Stimulated activated CD8-positive, alpha-beta memory T cell treated with anti-CD3 and anti-CD28 coated beads, Interleukin-7, amount 100 ng/mL, for 24 hours (primary cell): ENCODE data around the gene RASGRF1.

Experiments
- DNase-seq: peaks from one replicate; pipeline ENCODE4 v3.0.0-alpha.2; 2020; ENCODE audit warnings: low read depth

Gene RASGRF1

GRCh38 chr15:78983146-78983918 lies 107.2 kb downstream of the RASGRF1 start:
- DNase-seq = no peak

- no peak for DNase-seq
These were observed 107.8 kb downstream of the RASGRF1 start for GRCh38 chr15:78982736-78983135.

DNA sequence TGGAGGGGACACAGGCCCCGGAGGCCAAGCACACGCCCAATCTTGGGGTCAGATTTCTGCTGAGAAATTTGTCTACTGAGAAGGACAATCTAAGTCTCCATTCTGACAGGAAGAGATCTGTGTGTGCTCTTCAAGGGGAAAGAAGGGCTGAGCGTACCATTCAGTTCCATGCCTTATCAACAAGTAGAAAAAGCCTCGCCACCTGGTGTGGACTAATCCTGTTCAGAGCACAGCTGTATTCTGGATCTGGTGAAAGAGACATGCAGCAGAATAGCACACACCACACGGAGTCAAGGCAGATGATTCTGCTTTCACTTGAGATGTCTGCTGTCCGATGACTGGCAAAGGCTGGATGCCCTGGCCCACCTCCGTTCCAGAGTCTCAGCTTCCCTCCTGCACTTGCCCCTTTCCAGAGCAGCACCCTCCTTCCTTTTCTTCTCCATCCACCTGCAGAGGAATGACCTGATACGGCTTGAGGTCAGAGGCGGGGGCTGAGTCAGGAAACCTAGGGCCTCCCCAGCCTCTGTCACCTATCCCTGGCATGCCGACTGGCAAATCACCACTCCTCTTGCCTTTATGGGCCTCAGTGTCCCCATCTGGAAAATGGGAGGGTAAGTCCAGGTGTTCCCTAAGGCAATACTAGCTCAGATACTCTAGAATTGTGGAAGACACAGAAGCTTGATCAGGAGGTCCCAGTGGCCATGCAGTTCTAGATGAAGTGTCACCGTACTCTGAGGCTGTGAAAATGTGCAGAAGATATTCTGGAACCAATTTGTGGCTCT lies 108.9 kb downstream of the RASGRF1 start:
- no peak for DNase-seq

DNA sequence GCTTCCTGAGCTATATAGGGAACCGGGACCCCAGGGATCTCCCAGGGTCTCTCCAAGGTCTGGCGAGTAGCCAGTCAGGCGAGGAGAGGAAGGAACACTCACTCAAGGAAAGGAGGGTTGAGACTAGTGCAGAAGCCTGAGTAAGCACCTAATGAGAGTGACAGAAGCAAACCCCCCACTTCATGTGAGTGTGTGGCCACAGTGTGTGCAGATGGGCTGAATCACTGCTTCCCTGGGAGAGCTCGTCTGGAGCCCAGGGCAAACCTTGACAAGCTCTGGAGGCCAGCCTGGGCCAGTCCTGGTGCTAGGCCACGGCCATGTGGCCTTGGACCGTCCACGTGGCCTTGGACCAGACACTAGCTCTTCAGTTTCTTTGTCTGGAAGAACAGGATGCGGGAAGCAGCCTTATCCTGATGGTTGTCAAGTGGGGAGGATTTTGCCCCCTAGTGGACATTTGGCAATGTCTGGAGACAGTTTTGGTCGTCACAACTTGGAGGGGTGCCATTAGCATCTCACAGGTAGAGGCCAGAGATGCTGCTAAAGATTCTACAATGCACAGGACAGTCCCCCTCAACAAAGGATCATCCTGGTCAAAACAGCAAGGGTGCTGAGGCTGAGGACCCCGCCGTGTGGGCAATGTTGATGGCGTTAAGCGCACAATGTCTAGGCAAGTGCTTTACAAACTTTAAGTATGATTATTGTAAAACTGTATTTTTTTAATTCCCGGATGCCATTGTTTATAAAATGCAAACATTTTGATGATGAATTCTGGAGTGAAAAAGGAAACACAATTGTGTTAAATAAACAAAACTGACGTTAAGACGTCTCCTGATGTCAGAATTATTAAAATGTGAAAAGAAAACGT lies 110.9 kb downstream of the RASGRF1 start:
- no peak for DNase-seq

DNA sequence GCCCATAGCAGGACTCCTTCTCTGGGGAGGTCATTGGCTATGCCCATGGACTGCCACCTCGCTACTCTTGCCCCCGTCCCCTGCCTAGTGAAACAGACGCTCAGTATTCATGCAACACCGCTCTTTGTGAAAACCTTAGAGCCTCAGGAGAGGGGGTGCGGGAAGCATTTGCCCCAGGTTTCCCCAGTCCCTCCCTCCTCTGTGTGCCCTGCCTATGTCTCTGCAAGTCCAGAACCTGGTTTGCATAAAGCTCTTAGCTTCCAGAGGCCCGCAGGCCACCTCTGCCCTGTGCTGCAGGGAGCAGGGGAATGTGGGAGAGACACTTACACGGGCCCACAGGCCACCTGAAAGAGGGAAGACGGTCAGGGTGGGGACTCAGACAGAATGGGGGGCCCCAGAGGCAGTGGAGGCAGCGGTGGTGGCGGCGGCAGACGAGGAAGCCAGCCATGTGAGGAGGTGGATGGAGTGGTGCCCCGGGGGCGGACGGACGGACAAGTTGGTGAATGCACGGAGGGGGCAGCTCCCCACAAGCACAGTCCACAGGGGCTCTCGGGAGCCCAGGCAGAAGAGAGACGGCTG lies 111.9 kb downstream of the RASGRF1 start:
- no peak for DNase-seq

- no peak for DNase-seq
These were observed 112.8 kb downstream of the RASGRF1 start for GRCh38 chr15:78977591-78978347.

- DNase-seq = no peak
These were observed 113.4 kb downstream of the RASGRF1 start for GRCh38 chr15:78977091-78977571.

DNA sequence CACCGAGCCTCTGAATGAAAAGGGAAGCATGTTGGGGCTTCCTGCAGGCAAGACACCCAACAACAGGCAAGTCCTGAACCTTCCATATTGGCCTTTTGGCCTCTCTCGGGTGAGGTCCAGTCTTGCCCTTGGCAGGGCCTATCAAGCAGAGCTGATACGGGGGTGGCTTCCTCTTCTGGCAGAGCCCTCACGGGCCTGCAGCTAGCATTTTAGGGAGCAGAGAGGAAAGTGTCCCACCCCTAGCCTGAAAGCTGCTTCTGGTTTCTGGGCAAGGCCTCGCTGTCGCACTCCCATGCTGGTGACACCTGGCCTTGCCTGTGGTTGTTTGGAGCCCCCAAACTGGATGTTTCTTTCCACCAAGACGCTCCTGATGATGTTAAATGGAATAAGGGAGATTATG lies 113.9 kb downstream of the RASGRF1 start:
- DNase-seq = no peak

DNA sequence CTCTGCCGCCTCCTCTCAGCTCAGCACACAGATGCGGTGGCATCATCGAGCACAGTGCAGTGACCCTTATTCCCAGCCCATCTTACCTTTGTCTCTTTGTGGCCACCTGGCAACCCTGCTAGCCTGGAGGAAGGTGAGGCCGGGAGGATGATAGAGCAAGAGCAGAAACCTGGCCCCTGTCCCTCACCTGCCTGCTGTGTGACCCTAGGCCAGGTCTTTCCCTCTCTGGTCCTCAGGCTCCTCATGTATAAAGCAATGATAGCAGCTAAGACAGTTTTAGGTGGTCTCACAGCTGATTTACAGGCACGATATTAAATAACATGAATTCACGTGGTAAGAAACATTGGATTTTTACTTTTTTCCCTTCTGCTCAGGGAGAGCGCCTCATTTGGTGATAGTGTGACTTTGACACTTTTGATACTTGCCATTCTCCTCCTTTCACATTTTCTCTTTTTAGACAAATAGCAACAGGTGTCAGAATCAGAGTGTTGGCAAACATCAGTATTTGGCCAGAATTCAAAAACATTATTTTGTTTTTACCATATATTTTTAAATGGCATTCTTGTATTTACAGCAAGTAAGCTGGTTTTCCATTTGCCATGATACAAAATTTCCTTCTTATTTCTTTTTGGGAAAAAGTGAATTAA lies 116.2 kb downstream of the RASGRF1 start:
- no peak for DNase-seq

- DNase-seq = no peak
These were observed 120.8 kb downstream of the RASGRF1 start for GRCh38 chr15:78969687-78970349.

DNA sequence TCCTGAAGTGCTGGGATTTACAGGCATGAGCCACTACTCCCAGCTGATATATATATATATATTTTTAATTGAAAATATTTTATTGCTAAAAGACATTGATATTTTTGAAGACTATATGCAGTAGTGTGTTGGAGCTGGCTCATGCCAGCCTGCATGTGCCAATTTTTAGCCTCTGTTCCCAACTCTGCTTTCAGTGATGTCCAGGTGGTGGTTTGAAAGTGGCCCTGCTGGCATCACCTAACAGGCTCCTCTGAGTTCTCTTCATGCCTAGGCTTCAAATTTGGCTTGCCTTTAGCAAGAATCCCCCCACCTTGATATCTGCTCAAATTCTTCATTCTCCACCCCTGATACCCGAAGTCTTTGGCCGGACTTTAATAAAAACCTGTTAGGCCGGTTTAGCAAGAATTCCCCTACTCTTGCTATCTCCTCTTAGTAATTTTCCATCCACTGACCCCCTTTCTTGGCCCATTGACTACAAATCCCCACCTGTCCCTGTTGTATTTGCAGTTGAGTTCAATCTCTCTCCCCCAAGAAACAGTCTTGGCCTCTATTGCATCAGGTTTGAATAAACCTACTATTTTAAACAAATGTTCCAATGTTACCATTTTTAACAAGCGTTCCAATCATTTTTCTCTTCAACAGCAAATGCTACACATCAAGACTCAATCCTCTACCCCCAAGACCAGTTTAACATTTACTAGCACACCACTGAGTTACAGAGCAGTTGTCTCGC lies 121.9 kb downstream of the RASGRF1 start:
- DNase-seq = no peak

GRCh38 chr15:78968114-78968513 lies 122.5 kb downstream of the RASGRF1 start:
- DNase-seq = no peak

DNA sequence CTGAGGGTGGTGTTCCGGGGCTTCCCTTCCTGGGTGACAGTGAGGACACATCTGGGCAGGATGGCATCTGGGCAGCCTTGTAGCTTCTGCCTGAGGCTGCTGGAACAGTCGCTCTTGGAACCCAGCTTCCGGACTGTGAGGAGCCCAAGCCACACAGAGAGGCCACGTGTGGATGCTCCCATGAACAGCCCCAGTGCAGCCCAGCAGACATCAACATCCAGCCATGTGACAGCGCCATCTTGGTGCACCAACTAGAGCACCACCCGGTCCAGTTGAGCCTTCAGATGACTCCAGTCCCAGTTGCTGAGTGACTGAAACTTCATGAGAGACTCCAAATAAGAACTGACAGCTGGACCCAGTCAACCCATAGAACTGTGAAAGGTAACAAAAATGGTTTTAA lies 130.3 kb downstream of the RASGRF1 start:
- DNase-seq = no peak

DNA sequence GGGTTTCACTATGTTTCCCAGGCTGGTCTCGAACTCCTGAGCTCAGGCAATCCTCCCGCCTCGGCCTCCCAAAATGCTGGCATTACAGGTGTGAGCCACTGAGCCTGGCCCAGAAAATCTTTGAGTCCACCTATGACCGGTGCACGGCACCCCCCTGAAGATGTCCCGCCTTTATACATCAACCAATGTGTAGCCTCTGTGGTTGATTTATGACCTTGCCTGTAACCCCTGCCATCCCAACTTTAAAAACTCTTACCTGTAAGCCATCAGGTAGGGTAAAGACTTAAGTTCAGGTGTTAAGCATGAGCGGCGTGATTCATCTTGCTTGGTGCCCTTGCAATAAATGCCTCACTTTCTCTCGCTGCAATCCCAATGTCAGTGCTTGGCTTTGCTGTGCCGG lies 131.2 kb downstream of the RASGRF1 start:
- DNase-seq = no peak

DNA sequence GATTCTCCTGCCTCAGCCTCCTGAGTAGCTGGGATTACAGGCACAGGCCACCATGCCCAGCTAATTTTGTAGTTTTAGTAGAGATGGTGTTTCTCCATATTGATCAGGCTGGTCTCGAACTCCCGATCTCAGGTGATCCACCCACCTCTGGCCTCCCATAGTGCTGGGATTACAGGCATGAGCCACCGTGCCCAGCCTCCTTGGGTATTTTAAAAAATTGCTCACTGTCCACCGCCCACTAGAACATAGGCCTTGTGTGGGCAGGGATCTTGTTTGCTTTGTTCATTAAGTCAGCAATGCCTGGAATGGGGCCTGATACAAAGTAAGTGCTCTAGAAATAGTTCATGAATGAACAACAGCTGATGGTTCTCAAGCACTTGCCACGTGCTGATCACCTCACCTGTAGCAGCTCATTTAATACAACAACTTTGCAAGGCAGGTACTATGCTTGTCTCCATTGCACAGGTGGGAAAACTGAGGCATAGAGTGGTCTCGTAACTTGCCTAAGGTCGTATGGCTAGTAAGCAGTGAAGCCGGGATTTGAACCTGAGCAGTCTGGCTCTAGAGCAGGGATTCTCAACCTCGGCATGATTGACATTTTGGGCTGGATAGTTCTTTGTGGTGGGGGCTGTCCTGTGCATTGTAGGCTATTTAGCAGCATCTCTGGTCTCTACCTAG lies 133.0 kb downstream of the RASGRF1 start:
- no peak for DNase-seq

DNA sequence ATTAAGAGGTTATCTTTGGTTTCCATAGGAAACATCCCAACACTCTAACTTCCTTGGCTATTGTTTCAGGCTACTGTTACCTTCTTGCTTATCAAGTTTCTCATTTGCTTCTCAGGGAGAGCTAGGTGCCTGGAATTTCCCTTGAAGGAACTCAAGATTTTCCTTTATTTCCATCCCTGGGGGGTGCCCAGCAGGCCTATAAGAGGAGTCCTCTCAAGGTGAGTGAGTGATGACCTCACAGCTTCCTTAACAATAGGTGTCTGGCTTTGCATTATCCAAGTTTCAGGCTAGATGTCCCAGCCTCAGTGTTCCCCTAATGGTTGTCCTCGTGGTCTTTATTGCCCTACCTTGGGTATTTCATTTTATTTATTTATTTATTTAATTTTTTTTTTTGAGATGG lies 133.6 kb downstream of the RASGRF1 start:
- DNase-seq = no peak

DNA sequence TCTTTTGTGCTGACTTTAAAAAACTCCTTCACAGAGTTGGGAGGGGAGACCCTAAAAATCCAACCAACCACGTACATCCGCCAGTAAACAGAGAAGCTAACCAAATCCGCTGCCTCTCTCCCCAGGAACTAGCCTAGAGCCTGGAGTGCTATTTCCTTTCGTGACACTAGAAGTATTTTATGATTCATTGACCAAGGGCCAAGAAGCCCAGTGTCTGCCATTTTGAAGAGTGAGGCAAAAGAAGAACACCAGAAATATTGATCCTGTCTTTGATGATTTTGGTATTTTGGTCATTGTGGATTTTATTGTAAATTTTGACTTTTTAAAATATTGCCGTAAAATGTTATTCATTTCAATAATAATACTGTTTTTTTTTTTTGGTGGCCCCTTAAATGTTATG lies 135.2 kb downstream of the RASGRF1 start:
- DNase-seq = no peak

GRCh38 chr15:78951841-78952238 lies 138.7 kb downstream of the RASGRF1 start:
- DNase-seq = no peak
